Vagina (tissue), 2 donors: Measurements from ENCODE around the gene ACO1. TPM values are rescaled to one million over a fixed set of nuclear protein-coding genes. Genes with fewer than 3 reads are reported as not detected.

Source experiments
- DNase-seq, 2 donors: peaks; one replicate each; pipeline ENCODE4 v3.0.0-alpha.2; 2017; ENCODE audit errors: extremely low spot score in 2 of 2
- H3K27ac ChIP-seq: fragments of 200-600 bp; sonication (generic); one replicate; pipeline ENCODE4 v1.5.1; 2019
- H3K27me3 ChIP-seq: fragments of 200-600 bp; sonication (generic); one replicate; pipeline ENCODE4 v1.5.1; 2019
- H3K36me3 ChIP-seq, 2 donors: fragments of 200-600 bp; sonication (generic); one replicate each; pipeline ENCODE4 v1.5.1; 2017 to 2019
- H3K4me1 ChIP-seq: fragments of 200-600 bp; sonication (generic); one replicate; pipeline ENCODE4 v1.5.1; 2019
- H3K4me3 ChIP-seq, 2 donors: fragments of 200-600 bp; sonication (generic); 1 replicate in 1 of 2; 2 replicates in 1 of 2; pipeline ENCODE4 v1.5.1; 2016 to 2019
- H3K9me3 ChIP-seq: fragments of 200-600 bp; sonication (generic); one replicate; pipeline ENCODE4 v1.5.1; 2019
- CTCF ChIP-seq, 3 experiments: fragments of 450-650 bp in 2 of 3; fragments of 200-600 bp in 1 of 3; sonication (generic) in 1 of 3; IDR thresholded peaks; one replicate each; pipeline ENCODE4 v1.5.1; 2017 to 2019; ENCODE audit warnings: antibody characterized with exemption in 3 of 3, mild to moderate bottlenecking in 2 of 3, moderate library complexity in 2 of 3
- POLR2A ChIP-seq, 2 donors: fragments of 450-650 bp; IDR thresholded peaks; one replicate each; pipeline ENCODE4 v1.6.1; 2017; ENCODE audit warnings: antibody characterized with exemption in 2 of 2, mild to moderate bottlenecking in 2 of 2, moderate library complexity in 2 of 2
- POLR2AphosphoS5 ChIP-seq, 2 donors: sonication (generic); formaldehyde crosslinking; IDR thresholded peaks; one replicate each; pipeline ENCODE4 v1.9.0; 2017; ENCODE audit warnings: antibody characterized with exemption in 2 of 2, mild to moderate bottlenecking in 2 of 2, low read depth in 1 of 2; ENCODE audit not compliant: insufficient read depth in 1 of 2
- intact Hi-C: fragments of 100-400 bp; cut with DNase I; formaldehyde crosslinking; loops from one replicate; pipeline ENCODE4 v1.15.1; 2023
- total RNA-seq: library from RNA; depleted of rRNA; stranded (reverse); fragments of >200 nt; gene quantifications from one replicate; pipeline ENCODE4 v1.2.3, GENCODE V29; 2016

The ACO1 gene
- total RNA-seq, 1 donor from 2014 or later, result 23.6 TPM

GRCh38 chr9:32426278-32426939, 42.0 kb downstream of the ACO1 start:
- H3K4me1 ChIP-seq, result no peaks in the 10 kb centered on the region
- intact Hi-C loops, result loop anchor here (5.0 kb wide), 1 partner anchor 49 kb away; no protein-coding TSS in a partner anchor
- peaks cover 0 to 45% of the 10 kb centered on the region in 2 donors for H3K36me3 ChIP-seq
- H3K9me3 ChIP-seq, result no peaks in the 10 kb centered on the region
- no peak for DNase-seq
- H3K27me3 ChIP-seq, result no peaks in the 10 kb centered on the region
- TF ChIP-seq POLR2AphosphoS5 (IDR thresholded peaks at IDR 0.05; ENCODE audit: insufficient read depth in 1 of 2, low read depth in 1 of 2) (no peak), CTCF (IDR thresholded peaks at IDR 0.05) (no peak), POLR2A (IDR thresholded peaks at IDR 0.05) (no peak)
- no peak overlapping the region for H3K4me3 ChIP-seq
- H3K27ac ChIP-seq, result no peak overlapping the region

GRCh38 chr9:32427111-32427873, 42.8 kb downstream of the ACO1 start:
- no peaks in the 10 kb centered on the region for H3K27me3 ChIP-seq
- peaks cover 0 to 46% of the 10 kb centered on the region in 2 donors for H3K36me3 ChIP-seq
- no peak overlapping the region for H3K27ac ChIP-seq
- no peak for TF ChIP-seq CTCF (IDR thresholded peaks at IDR 0.05)
- TF ChIP-seq POLR2AphosphoS5 (IDR thresholded peaks at IDR 0.05; ENCODE audit: insufficient read depth in 1 of 2, low read depth in 1 of 2), result no peak
- TF ChIP-seq POLR2A (IDR thresholded peaks at IDR 0.05), result no peak
- H3K9me3 ChIP-seq, result no peaks in the 10 kb centered on the region
- DNase-seq, result no peak
- no peak overlapping the region for H3K4me3 ChIP-seq
- intact Hi-C loops, result loop anchor here (5.0 kb wide), 1 partner anchor 50 kb away; no protein-coding TSS in a partner anchor
- H3K4me1 ChIP-seq, result no peaks in the 10 kb centered on the region

- Histone ChIP-seq H3K4me1 (no peaks in the 10 kb centered on the region), H3K4me3 (no peak overlapping the region), H3K9me3 (no peaks in the 10 kb centered on the region), H3K27ac (no peak overlapping the region), H3K36me3 (peaks cover 0 to 30% of the 10 kb centered on the region in 2 donors), H3K27me3 (no peaks in the 10 kb centered on the region)
- DNase-seq, result no peak
- TF ChIP-seq POLR2A (IDR thresholded peaks at IDR 0.05) (no peak), CTCF (IDR thresholded peaks at IDR 0.05) (no peak), POLR2AphosphoS5 (IDR thresholded peaks at IDR 0.05; ENCODE audit: insufficient read depth in 1 of 2, low read depth in 1 of 2) (no peak)
- intact Hi-C loops, result no loop called here
These were observed 46.3 kb downstream of the ACO1 start for GRCh38 chr9:32430720-32431119.

- intact Hi-C loops, result no loop called here
- TF ChIP-seq POLR2AphosphoS5 (IDR thresholded peaks at IDR 0.05; ENCODE audit: insufficient read depth in 1 of 2, low read depth in 1 of 2) (no peak), CTCF (IDR thresholded peaks at IDR 0.05) (no peak)
- peaks cover 0 to 25% of the 10 kb centered on the region in 2 donors for H3K36me3 ChIP-seq
- H3K27me3 ChIP-seq, result no peaks in the 10 kb centered on the region
- DNase-seq, result no peak
- H3K9me3 ChIP-seq, result no peaks in the 10 kb centered on the region
- no peaks in the 10 kb centered on the region for H3K4me1 ChIP-seq
- no peak overlapping the region for H3K4me3 ChIP-seq
- H3K27ac ChIP-seq, result no peak overlapping the region
These were observed 46.8 kb downstream of the ACO1 start for GRCh38 chr9:32431196-32431595.
